ENCODE measurements around the gene CEBPE. TPM values are rescaled to one million over a fixed set of nuclear protein-coding genes. Genes with fewer than 3 reads are reported as not detected.

CEBPE gene
- total RNA-seq, 1 experiment from 2014 or later: not detected

GRCh38 chr14:23148591-23149249 lies 29.7 kb upstream of the CEBPE start:
- Mint-ChIP-seq H3K27ac (ENCODE audit: unreplicated experiment) (no peak overlapping the region), H3K36me3 (ENCODE audit: insufficient read depth, unreplicated experiment) (peaks cover 5% of the 10 kb centered on the region), H3K4me1 (ENCODE audit: low read depth, unreplicated experiment) (peaks cover 34% of the 10 kb centered on the region), H3K9me3 (ENCODE audit: unreplicated experiment) (no peaks in the 10 kb centered on the region), H3K4me3 (ENCODE audit: unreplicated experiment) (no peak overlapping the region), H3K27me3 (ENCODE audit: insufficient read depth, unreplicated experiment) (no peaks in the 10 kb centered on the region)
- no peaks in the 10 kb centered on the region for H3K9me3 ChIP-seq
- H3K36me3 ChIP-seq (ENCODE audit: control insufficient read depth, insufficient read depth, low read length): no peaks in the 10 kb centered on the region
- BruUV-seq (replicated peaks): no TSS peak
- CTCF ChIA-PET: no interaction called here
- TF ChIP-seq CTCF (IDR thresholded peaks at IDR 0.05; ENCODE audit: insufficient read depth in 1 of 2, low read depth in 1 of 2, low read length in 1 of 2, severe bottlenecking in 1 of 2, unreplicated experiment in 1 of 2): no peak
- intact Hi-C loops (cut with micrococcal nuclease; ENCODE audit: unreplicated experiment): no loop called here
- no peaks in the 10 kb centered on the region for H3K27me3 ChIP-seq (replicated peaks; ENCODE audit: control insufficient read depth, insufficient read depth, low read length)
- POLR2A ChIA-PET: no interaction called here
- H3K4me3 ChIP-seq (ENCODE audit: low read depth, low read length): no peak overlapping the region
- DNase-seq: no peak
- H3K4me1 ChIP-seq: peaks cover 35% of the 10 kb centered on the region

- Histone ChIP-seq H3K4me1 (peaks cover 29% of the 10 kb centered on the region), H3K36me3 (ENCODE audit: control insufficient read depth, insufficient read depth, low read length) (no peaks in the 10 kb centered on the region), H3K4me3 (ENCODE audit: low read depth, low read length) (no peak overlapping the region), H3K27me3 (replicated peaks; ENCODE audit: control insufficient read depth, insufficient read depth, low read length) (no peaks in the 10 kb centered on the region), H3K9me3 (no peaks in the 10 kb centered on the region)
- Mint-ChIP-seq H3K27me3 (ENCODE audit: insufficient read depth, unreplicated experiment) (no peaks in the 10 kb centered on the region), H3K27ac (ENCODE audit: unreplicated experiment) (no peak overlapping the region), H3K4me3 (ENCODE audit: unreplicated experiment) (no peak overlapping the region), H3K9me3 (ENCODE audit: unreplicated experiment) (no peaks in the 10 kb centered on the region), H3K4me1 (ENCODE audit: low read depth, unreplicated experiment) (peaks cover 26% of the 10 kb centered on the region), H3K36me3 (ENCODE audit: insufficient read depth, unreplicated experiment) (peaks cover 5% of the 10 kb centered on the region)
- no peak for DNase-seq
- intact Hi-C loops (cut with micrococcal nuclease; ENCODE audit: unreplicated experiment): loop anchor here (2.0 kb wide), 1 partner anchor 35 kb away; the partner anchor contains the start of gene SLC7A8
- no peak for TF ChIP-seq CTCF (IDR thresholded peaks at IDR 0.05; ENCODE audit: insufficient read depth in 1 of 2, low read depth in 1 of 2, low read length in 1 of 2, severe bottlenecking in 1 of 2, unreplicated experiment in 1 of 2)
- CTCF ChIA-PET: no interaction called here
- POLR2A ChIA-PET: no interaction called here
- no TSS peak for BruUV-seq (replicated peaks)
Observed at GRCh38 chr14:23147676-23148075, 28.6 kb upstream of the CEBPE start.

GRCh38 chr14:23146980-23147379 lies 27.9 kb upstream of the CEBPE start:
- CTCF ChIA-PET: interaction anchor here (0.9 to 2.4 kb wide), 3 partner anchors 15 to 35 kb away, joined by 3 to 17 read pairs (median 3); no protein-coding TSS in a partner anchor
- POLR2A ChIA-PET: no interaction called here

More at GRCh38 chr14:23146980-23147379, 27.9 kb upstream of the CEBPE start:
- no TSS peak for BruUV-seq (replicated peaks)
- Mint-ChIP-seq H3K27me3 (ENCODE audit: insufficient read depth, unreplicated experiment) (no peaks in the 10 kb centered on the region), H3K4me1 (ENCODE audit: low read depth, unreplicated experiment) (peaks cover 26% of the 10 kb centered on the region), H3K4me3 (ENCODE audit: unreplicated experiment) (no peak overlapping the region), H3K9me3 (ENCODE audit: unreplicated experiment) (no peaks in the 10 kb centered on the region), H3K36me3 (ENCODE audit: insufficient read depth, unreplicated experiment) (peaks cover 5% of the 10 kb centered on the region), H3K27ac (ENCODE audit: unreplicated experiment) (no peak overlapping the region)
- Histone ChIP-seq H3K27me3 (replicated peaks; ENCODE audit: control insufficient read depth, insufficient read depth, low read length) (no peaks in the 10 kb centered on the region), H3K4me3 (ENCODE audit: low read depth, low read length) (no peak overlapping the region), H3K36me3 (ENCODE audit: control insufficient read depth, insufficient read depth, low read length) (no peaks in the 10 kb centered on the region), H3K4me1 (peaks cover 29% of the 10 kb centered on the region), H3K9me3 (no peaks in the 10 kb centered on the region)
- no peak for DNase-seq
- intact Hi-C loops (cut with micrococcal nuclease; ENCODE audit: unreplicated experiment): loop anchor here (1.0 to 2.0 kb wide), 2 partner anchors 27 to 36 kb away; partner anchors contain the start of gene SLC7A8
- TF ChIP-seq CTCF (IDR thresholded peaks at IDR 0.05; ENCODE audit: insufficient read depth in 1 of 2, low read depth in 1 of 2, low read length in 1 of 2, severe bottlenecking in 1 of 2, unreplicated experiment in 1 of 2): no peak
